ENCODE data around the gene XYLT1. TPM values are rescaled to one million over a fixed set of nuclear protein-coding genes. Genes with fewer than 3 reads are reported as not detected.

XYLT1 gene
- total RNA-seq, 1 experiment from 2014 or later: 1.7 TPM

DNA sequence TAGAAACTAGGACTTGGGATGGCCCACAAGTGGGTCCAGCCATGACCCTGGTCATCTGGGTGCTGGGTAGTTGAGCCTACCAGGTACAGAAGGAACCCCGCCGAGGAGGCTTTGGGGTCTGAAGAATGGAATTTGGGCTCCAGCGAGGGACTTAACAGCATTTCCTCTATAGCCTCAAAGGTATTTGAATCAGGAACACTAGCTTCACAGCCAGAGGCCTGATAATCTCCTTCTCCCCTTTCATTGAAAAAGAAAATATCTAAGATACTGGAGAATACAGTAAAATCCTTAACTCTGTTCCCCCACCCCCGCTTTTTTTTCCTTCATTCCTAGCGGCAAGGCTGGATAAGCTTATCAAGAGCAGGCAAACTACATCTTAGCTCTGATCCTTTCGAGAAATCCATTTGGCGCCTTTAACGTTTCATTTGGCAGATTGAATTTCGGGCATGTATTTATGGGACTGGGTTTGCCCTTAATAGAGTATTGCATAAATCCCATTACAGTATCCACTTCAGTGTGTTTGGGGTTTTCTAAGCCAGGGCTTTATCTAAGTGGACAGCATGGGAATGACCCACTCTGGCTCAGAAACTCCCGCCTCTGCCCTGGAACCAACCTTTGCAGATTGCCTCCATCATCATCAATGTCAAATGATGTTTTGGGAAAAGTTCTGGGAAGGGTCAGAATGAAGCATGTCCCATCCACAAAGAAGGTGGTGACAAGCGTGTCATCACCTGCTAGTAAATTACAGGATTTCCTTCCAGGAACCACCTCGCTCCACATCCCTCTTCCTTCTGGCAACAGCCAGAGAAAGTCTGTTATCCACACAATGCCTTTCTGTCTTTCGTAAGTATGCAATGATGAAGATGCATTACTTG, 36.9 kb downstream of the XYLT1 start:
- Histone ChIP-seq H3K9me2 (ENCODE audit: insufficient read depth) (no peaks in the 10 kb centered on the region), H3K36me3 (ENCODE audit: low read depth) (no peaks in the 10 kb centered on the region), H3F3A (ENCODE audit: insufficient read depth, low read depth) (no peaks in the 10 kb centered on the region), H3K79me2 (ENCODE audit: low read depth) (no peaks in the 10 kb centered on the region), H3K27me3 (ENCODE audit: insufficient read depth, low read depth) (peaks cover 51% of the 10 kb centered on the region), H4K20me1 (ENCODE audit: insufficient read depth) (no peaks in the 10 kb centered on the region), H3K9me3 (ENCODE audit: insufficient read depth, low read depth) (no peaks in the 10 kb centered on the region), H3K4me3 (no peak overlapping the region), H3K27ac (no peak overlapping the region), H3K4me2 (no peak overlapping the region), H3K4me1 (replicated peaks; ENCODE audit: insufficient read depth) (no peaks in the 10 kb centered on the region), H2AFZ (no peak overlapping the region)
- no peak for DNase-seq
- POLR2A ChIA-PET (ENCODE audit: unreplicated experiment): no interaction called here
- CTCF ChIA-PET: no interaction called here
- intact Hi-C loops (cut with micrococcal nuclease; ENCODE audit: unreplicated experiment): no loop called here
- TF ChIP-seq EZH2 (IDR thresholded peaks at IDR 0.05; ENCODE audit: low read depth): no peak
- TF ChIP-seq, protein P1, sequence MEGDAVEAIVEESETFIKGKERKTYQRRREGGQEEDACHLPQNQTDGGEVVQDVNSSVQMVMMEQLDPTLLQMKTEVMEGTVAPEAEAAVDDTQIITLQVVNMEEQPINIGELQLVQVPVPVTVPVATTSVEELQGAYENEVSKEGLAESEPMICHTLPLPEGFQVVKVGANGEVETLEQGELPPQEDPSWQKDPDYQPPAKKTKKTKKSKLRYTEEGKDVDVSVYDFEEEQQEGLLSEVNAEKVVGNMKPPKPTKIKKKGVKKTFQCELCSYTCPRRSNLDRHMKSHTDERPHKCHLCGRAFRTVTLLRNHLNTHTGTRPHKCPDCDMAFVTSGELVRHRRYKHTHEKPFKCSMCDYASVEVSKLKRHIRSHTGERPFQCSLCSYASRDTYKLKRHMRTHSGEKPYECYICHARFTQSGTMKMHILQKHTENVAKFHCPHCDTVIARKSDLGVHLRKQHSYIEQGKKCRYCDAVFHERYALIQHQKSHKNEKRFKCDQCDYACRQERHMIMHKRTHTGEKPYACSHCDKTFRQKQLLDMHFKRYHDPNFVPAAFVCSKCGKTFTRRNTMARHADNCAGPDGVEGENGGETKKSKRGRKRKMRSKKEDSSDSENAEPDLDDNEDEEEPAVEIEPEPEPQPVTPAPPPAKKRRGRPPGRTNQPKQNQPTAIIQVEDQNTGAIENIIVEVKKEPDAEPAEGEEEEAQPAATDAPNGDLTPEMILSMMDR (conservative IDR thresholded peaks at IDR 0.05): no peak
- BruUV-seq (replicated peaks): no TSS peak

GRCh38 chr16:17432901-17433576, 37.7 kb downstream of the XYLT1 start:
- Histone ChIP-seq H3K79me2 (ENCODE audit: low read depth) (no peaks in the 10 kb centered on the region), H3K9me2 (ENCODE audit: insufficient read depth) (no peaks in the 10 kb centered on the region), H3K36me3 (ENCODE audit: low read depth) (no peaks in the 10 kb centered on the region), H3K4me1 (replicated peaks; ENCODE audit: insufficient read depth) (no peaks in the 10 kb centered on the region), H3K27ac (no peak overlapping the region), H3F3A (ENCODE audit: insufficient read depth, low read depth) (no peaks in the 10 kb centered on the region), H4K20me1 (ENCODE audit: insufficient read depth) (no peaks in the 10 kb centered on the region), H3K4me3 (no peak overlapping the region), H3K9me3 (ENCODE audit: insufficient read depth, low read depth) (no peaks in the 10 kb centered on the region), H2AFZ (no peak overlapping the region), H3K27me3 (ENCODE audit: insufficient read depth, low read depth) (peaks cover 58% of the 10 kb centered on the region), H3K4me2 (no peak overlapping the region)
- no peak for DNase-seq
- BruUV-seq (replicated peaks): no TSS peak
- no peak for TF ChIP-seq EZH2 (IDR thresholded peaks at IDR 0.05; ENCODE audit: low read depth)
- TF ChIP-seq, protein P1 (conservative IDR thresholded peaks at IDR 0.05): no peak
- intact Hi-C loops (cut with micrococcal nuclease; ENCODE audit: unreplicated experiment): no loop called here
- POLR2A ChIA-PET (ENCODE audit: unreplicated experiment): no interaction called here
- CTCF ChIA-PET: no interaction called here

GRCh38 chr16:17431968-17432625, 38.7 kb downstream of the XYLT1 start:
- no peaks in the 10 kb centered on the region for H4K20me1 ChIP-seq (ENCODE audit: insufficient read depth)
- H3K36me3 ChIP-seq (ENCODE audit: low read depth): no peaks in the 10 kb centered on the region
- DNase-seq: no peak
- no peak overlapping the region for H2AFZ ChIP-seq
- H3K4me2 ChIP-seq: no peak overlapping the region
- no peaks in the 10 kb centered on the region for H3K79me2 ChIP-seq (ENCODE audit: low read depth)
- no peaks in the 10 kb centered on the region for H3K9me2 ChIP-seq (ENCODE audit: insufficient read depth)
- intact Hi-C loops (cut with micrococcal nuclease; ENCODE audit: unreplicated experiment): no loop called here
- H3F3A ChIP-seq (ENCODE audit: insufficient read depth, low read depth): no peaks in the 10 kb centered on the region
- no peaks in the 10 kb centered on the region for H3K9me3 ChIP-seq (ENCODE audit: insufficient read depth, low read depth)
- POLR2A ChIA-PET (ENCODE audit: unreplicated experiment): no interaction called here
- H3K4me1 ChIP-seq (replicated peaks; ENCODE audit: insufficient read depth): no peaks in the 10 kb centered on the region
- H3K4me3 ChIP-seq: no peak overlapping the region
- no TSS peak for BruUV-seq (replicated peaks)
- no peak for TF ChIP-seq EZH2 (IDR thresholded peaks at IDR 0.05; ENCODE audit: low read depth)
- H3K27ac ChIP-seq: no peak overlapping the region
- H3K27me3 ChIP-seq (ENCODE audit: insufficient read depth, low read depth): peaks cover 55% of the 10 kb centered on the region
- CTCF ChIA-PET: no interaction called here

All from PC-9 (cell line).